Lower leg skin (tissue), 3 donors: Measurements from ENCODE around the gene ZNF766.

ENCODE experiments used
- CTCF ChIP-seq, 3 donors: fragments of 450-650 bp; IDR thresholded peaks; one replicate each; pipeline ENCODE4 v1.5.1; 2016; ENCODE audit warnings: antibody characterized with exemption in 3 of 3, mild to moderate bottlenecking in 3 of 3, moderate library complexity in 2 of 3
- POLR2A ChIP-seq, 2 donors: fragments of 450-650 bp; IDR thresholded peaks; one replicate each; pipeline ENCODE4 v1.6.1; 2016 to 2017; ENCODE audit warnings: antibody characterized with exemption in 2 of 2, mild to moderate bottlenecking in 1 of 2, moderate library complexity in 1 of 2

DNA sequence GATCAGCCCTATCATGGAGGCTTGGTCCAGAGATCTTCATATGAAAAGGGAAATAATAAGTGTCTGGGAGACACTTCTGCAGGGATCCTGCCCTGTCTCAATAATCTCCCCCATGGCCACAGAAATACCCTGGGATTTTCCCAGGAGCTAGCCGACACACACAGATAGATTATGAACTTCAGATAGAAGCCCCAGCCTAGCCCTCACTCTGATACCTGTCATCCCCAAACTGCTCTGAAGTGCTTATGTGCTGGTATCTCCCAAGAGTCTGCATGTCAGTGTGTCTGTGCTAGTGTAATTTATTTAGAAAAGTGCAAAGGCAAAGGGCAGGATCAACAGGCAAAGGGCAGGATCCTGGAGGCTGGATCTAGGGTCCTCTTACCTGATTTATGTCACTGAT is 38.7 kb upstream of the ZNF766 start:
- TF ChIP-seq CTCF (IDR thresholded peaks at IDR 0.05) (no peak), POLR2A (IDR thresholded peaks at IDR 0.05) (no peak)
